Measurements from ENCODE around the gene CWC27.

- TF ChIP-seq EZH2 (IDR thresholded peaks at IDR 0.05; ENCODE audit: borderline replicate concordance, low read depth, low read length, severe bottlenecking) (no peak), CTCF (IDR thresholded peaks at IDR 0.05; ENCODE audit: borderline replicate concordance, extremely low read depth, low read length, poor library complexity, severe bottlenecking) (no peak)
Measured at GRCh38 chr5:64789457-64789856, 20.7 kb downstream of the CWC27 start.

Data from DND-41 (cell line).